HG03457 (cell line): ENCODE data around the gene PRKRIP1.
"Not testable (repeated sequence)": the region's sequence is repeated elsewhere in the genome, so short reads cannot be mapped to it uniquely, and the experiment has no call there.

ENCODE experiments used
- ATAC-seq: cut with Tn5 transposase; IDR thresholded peaks from one replicate; pipeline ENCODE4 v1.9.1; 2021; ENCODE audit warnings: moderate number of reproducible peaks; ENCODE audit not compliant: unreplicated experiment

Gene PRKRIP1, protein sequence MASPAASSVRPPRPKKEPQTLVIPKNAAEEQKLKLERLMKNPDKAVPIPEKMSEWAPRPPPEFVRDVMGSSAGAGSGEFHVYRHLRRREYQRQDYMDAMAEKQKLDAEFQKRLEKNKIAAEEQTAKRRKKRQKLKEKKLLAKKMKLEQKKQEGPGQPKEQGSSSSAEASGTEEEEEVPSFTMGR

DNA sequence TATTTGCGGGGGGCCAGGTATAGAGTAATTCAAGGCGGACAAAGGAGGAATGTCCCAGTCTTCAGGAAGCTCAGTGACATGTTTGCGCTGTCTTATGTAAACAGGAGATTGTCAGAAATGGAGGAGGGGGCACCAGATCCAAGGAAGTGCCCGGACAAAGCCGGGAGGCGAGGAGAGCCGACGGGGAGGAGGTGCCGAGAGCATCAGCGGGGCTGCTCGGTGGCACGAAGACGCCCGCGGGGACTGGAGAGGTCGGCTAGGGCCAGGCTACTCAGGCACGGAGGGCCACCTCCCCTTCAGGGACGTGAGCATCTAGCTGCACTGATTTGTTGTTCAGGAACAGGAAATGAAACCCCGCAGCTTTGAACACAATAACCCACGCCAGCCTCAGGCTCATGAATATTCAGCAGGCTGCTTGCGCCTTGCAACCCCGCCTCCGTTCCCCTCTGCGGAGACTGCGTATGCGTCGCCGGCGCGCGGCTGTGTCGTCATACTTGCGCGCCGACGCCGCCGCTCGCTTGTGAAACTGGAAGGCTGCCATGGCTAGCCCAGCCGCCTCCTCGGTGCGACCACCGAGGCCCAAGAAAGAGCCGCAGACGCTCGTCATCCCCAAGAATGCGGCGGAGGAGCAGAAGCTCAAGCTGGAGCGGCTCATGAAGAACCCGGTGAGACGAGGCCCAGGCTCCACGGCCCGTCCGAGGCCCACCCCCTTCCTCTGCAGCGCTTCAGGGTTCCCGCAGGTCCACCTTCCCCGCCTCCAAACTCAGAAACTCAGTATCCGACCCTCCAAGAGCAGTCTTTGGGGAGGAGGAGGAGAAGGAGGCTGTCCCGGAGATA lies at the start of gene PRKRIP1:
PRKRIP1 (plus strand) TSS at position 491 of the 837 bp plus-strand sequence; CDS start at position 540, 49 bp downstream.
- ATAC-seq, result peak; percentile 95

DNA sequence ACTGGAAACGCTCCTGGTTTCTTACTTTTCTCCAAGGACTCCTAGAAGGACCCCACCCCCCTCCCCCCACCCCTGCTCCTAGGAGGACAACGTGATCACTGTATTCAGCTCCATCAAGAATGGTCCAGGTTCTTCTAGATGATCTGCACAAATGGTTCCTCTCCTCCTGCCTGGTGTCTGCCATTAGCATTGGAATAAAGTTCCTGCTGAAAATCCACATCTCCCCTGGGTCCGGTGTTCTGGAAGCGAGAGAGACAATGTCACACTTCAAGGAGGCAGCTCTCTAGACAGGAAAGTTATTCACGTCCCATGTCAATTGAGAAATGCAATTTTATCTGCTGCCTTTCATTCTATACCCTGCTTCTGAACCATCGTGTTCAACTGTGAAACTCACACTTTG lies 49.2 kb upstream of the PRKRIP1 start:
- ATAC-seq, result not testable (repeated sequence)

DNA sequence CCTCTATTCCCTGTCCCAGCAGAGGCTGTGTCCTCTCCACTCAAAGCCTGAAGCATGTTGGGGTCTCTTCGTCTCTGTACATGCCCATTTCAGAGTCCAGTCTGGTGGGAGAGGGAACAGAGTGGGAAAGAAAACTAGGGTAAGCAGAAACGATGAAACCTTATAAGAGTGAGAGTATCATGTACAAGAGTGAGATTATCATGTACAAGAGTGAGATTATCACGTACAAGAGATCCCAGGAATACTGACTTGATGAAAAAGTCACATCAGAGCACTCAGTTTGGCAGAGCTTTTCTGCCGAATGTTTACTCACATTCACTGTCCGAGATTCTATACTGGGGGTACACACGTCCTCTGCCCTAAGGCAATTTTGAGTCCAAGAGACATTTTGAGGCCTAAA lies 39.8 kb upstream of the PRKRIP1 start, which contains the start of gene SPDYE6:
SPDYE6 (minus strand) TSS at position 101 of the 400 bp plus-strand sequence. CDS start 421 bp downstream, outside the sequence.
- ATAC-seq, result not testable (repeated sequence)

DNA sequence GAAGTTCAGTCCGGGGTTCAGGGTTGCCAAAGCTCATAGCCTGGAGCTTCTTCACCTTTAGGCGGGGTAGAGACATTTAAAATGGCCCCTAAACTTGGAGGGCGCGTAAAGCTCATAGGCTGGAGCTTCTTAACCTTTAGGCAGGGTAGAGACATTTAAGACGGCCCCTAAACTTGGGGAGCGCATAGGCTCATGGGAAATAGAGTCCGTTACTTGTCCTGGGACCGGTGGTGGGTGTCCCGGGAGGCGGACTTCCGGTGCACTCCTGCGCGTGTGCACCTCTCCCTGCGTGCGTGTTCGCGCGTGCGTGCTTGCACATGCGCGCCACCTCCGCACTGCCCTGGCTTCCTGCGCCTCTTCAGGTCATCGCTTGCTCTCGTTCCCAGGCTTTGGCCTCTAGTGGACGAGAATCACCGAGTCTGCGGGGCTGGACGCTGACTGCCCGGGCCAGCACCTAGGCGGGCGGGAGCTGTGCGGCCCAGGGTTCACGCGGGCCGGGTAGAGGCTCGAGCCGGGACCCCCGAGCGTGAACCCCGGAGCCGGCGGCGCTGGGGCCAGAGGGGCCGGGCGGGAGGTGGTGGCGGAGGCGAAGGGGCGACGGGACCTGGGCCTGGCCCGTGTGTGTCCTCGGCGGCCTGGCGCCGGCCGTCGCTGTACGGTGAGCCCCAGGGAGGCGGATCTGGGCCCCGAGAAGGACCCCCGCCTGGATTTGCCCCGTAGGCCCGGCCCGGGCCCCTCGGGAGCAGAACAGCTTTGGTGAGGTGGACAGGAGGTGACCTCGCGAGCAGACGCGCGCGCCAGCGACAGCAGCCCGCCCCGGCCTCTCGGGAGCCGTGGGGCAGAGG lies 32.4 kb upstream of the PRKRIP1 start:
- ATAC-seq, result peak; percentile 98

DNA sequence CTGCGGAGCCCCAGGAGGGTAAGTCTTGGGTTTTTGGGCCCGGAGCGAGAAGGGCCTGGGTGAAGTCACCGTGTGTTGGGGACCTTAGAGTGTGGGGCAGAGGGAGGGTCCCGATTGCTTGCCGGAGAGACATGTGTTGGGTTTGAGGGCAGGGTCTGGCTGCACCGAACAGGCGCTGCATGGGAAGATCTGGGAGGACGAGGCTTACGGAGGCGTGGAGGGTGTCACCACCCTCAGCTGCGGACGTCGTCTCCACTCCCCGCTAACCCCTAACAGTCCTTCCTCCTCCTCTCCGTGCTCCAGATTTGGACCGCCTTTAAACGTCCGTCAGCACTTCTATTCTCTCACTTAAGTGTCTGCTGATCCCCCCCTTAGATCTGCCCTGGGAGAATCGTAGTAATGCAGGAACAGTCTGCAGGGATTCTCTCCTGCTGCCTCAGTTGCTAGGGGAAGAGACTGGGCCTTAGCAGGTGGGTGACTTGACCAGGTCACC lies 31.7 kb upstream of the PRKRIP1 start:
- ATAC-seq, result not testable (repeated sequence)

DNA sequence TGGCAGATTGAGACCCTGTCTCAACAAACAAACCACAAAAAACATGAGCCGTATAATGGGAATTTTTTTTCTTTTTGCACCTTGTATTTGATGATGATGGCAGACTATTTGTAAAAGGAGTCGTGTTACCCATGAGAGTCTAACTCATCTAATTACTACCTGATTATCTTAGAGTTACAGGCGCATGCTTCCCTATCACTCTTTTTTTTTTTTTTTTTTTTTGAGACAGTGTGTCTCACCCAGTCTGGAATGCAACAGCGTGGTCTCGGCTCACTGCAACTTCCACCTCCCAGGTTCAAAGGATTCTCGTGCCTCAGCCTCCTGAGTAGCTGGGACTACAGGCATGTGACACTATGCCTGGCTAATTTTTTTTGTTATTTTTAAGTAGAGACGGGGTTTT lies 30.8 kb upstream of the PRKRIP1 start:
- ATAC-seq, result not testable (repeated sequence)

DNA sequence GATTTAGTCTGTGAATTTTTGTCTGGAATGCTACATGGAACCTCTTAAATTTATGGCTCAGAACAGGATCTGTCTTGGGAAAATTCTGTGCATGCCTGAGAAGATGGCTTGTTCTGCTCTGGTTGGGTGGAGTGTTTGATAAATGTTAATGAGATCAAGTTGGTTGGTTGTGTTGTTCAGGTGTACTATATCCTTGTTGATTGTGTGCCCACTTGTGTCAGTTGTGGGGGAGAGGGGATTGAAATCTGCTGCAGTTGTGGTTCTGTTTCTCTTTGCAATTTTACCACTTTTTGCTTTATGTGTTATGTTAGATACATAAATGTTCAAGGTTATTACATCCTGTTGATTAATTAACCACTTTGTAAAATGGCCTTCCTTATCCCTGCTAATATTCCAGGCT lies 26.1 kb upstream of the PRKRIP1 start:
- ATAC-seq, result not testable (repeated sequence)

DNA sequence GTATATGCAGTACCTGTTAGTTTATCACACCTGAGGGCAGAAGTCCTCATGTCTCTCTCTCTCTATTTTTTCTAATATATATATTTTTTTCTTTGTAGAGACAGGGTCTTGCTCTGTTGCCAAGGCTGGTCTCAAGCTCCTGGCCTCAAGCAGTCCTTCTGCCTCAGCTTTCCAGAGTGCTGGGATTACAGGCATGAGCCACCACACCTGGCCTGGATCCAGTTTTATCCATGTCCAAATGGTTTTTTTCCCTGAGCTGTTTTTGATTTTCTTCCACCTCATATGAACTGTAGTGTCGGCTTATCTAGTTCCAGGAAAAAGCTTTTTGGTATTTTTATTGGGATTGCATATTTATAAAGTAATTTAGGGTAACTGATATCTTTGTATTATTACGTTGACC lies 23.4 kb upstream of the PRKRIP1 start:
- not testable (repeated sequence) for ATAC-seq

DNA sequence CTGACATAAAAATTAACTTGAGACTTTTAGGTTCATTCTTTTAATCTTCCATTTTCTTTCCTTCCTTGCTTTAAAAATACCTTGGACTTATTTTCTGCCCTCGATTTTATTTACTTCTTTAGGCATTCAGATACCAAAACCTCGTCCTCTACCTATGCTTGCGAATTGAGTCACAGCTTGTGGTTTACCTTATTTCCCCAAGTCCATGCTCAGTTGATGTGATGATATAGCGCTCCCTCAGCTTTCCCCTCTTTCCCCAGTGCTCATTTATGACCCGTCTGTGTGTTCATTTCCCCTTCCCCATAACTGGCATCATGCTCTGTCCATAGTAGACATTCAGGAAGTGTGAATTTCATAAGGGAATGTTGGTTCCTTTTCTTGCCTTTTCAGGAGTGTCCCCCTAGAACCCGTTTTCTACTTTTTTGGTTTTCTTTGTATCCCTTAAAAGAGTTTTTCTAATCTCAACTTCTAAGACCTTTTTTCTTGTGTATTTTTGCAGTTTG lies 19.1 kb upstream of the PRKRIP1 start:
- no peak for ATAC-seq

DNA sequence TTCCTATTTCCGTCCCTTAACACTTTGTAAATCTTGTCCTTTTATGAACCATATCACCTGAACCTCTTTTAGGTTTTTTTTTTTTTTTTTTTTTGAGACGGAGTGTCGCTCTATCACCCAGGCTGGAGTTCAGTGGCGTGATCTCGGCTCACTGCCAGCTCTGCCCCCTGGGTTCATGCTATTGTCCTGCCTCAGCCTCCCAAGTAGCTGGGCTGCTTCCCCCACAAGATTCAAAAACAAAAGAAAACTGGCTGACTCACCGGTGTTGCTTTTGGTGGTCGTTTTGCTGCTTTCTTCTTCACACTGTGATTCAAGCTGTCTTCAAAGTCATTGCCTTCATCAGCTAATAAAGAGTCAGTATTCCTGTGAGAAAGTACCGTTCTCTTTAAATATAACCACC lies 15.3 kb upstream of the PRKRIP1 start:
- ATAC-seq, result not testable (repeated sequence)

DNA sequence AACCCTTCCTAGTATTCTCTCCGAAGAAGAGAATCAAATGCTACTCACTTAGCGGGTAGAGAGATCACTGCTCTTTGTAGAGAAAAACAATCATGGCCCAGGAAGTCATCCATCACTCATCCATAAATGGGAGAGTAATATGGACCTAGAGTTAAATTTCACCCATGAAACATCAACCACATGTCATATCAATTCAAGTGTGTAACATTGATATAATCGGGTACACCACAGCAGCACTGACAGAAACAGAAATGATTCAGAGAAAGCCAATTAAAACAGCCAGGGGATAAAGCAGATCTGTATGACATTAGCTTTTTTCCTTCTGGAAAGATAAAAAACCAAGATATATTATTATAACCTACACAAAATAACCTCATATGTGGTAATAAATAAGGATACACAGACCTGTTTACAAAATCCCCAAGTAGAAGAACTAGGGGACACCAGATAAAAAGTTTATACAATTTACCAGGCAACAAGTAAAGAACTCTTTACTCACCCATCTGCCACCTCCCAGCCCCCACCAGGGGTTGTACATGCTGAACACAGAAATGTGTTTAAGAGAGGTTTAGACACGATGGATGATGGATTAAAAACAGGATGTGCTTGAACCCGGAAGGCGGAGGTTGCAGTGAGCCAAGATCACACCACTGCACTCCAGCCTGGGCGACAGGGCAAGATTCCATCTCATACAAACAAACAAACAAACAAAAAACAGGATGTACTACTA lies 14.3 kb upstream of the PRKRIP1 start:
- not testable (repeated sequence) for ATAC-seq

DNA sequence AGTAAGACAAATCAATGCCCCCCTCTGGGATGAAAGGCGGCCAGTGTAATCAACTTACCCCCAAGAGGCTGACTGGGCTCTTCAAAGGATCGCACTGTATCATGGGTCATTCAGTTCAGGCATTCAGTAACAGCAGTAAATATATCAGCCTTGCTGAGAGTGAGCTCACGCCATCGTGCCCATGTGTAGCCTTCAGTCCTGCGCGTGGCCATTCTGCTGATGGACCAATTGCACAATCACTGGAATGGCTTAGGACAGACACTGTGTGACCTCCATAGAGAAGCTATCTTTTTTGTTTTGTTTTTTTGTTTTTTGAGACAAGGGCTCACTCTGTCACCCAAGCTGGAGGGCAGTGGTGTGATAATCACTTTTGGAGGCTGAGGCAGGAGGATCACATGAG lies 9.1 kb upstream of the PRKRIP1 start:
- no peak for ATAC-seq

DNA sequence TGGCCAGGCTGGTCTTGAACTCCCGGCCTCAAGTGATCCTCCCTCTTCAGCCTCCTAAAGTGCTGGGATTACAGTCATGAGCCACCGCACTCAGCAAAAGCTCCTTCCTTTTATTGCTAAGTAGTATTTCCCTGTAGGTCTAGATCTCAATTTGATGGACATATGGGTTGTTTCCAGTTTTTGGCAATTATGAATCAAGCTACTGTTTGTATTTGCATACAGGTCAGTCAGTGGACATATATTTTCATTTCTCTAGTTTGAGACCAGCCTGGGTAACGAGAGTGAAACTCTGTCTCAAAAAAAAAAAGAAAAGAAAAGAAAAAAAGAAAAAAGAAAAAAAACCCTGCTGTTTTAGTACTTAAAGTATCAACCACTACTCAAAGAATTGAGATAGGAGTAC lies 6.4 kb upstream of the PRKRIP1 start:
- no peak for ATAC-seq

DNA sequence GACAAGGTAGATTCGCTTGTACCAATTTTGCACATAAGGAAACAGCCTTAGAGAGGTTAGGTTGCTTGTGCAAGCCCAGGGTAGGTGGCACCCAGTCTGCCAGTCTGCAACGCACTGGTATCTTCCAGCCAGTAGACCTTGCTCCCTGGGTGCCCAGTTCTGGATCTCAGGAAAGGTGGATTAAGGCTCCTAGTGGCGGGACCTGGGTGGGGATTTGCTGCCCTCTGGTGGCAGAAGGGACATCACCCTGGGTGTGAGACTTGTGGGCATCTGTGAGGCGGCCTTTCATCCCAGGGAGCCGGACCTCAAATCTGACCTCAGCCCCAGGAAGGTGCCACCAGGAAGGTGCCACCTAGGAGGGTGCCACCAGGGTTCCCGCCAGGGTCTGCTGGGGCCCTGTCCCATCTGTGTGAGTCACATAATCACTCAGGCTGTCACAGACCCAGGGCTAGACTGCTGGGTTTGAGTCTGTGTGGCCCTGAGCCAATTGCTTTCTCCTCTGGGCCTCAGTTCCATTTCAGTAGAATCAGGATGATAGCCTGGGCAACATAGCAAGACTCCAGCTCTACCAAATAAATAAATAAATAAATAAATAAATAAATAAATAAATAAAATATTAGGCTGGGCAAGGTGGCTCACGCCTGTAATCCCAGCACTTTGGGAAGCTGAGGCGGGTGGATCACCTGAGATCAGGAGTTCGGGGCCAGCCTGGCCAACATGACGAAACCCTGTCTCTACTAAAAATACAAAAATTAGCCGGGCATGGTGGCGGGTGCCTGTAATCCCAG lies 5.3 kb upstream of the PRKRIP1 start:
- ATAC-seq, result no peak

DNA sequence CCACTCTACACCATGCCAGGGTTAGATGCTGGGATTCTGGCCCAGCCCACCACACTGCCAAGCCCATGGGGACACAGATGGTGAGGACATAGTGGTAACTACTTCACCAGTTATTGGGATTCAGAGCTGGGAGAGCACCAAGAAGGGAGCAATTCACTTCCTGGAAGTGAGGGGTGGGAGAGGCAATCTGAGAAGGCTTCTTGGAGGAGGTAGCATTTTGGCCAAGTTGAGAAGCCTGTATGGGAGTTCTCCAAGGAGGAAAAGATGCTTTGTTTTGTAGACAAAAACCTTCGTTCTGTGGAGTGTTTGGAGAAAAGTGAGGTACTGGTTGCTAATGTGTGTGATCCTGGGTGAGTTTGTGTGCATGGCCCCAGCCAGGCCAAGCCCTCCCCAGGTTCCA lies 3.8 kb upstream of the PRKRIP1 start:
- ATAC-seq, result no peak

DNA sequence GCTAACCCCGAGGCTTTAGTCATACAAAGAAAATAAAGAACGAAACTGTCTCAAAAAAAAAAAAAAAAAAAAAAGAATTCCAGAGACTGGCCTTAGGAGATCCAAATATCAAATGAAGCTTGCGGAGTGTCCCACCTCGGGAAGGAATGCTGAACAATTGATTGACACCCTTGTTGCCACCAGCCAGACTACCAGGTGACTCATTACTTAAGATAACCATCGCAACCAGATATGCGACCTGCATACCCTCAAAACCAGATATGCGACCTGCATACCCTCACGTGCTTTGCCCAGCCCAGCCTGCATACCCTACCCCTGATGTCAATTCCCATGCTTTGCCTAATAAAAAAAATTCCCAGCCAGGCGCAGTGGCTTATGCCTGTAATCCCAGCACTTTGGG lies 2.7 kb upstream of the PRKRIP1 start:
- no peak for ATAC-seq

DNA sequence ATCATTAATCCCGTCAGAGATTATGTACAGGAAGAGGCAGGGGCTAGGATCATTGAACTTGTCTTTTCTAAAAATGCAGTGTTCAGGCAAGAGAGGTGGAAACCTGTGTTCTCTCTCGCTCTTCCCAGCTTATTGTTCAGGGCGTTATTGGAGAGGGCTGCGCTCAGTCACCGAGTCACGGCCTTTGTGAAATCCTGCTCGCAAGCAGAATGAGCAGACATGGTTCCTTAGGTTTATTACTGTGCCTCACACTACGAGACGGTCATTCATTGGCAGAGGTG lies 631 bp upstream of the PRKRIP1 start:
- no peak for ATAC-seq

DNA sequence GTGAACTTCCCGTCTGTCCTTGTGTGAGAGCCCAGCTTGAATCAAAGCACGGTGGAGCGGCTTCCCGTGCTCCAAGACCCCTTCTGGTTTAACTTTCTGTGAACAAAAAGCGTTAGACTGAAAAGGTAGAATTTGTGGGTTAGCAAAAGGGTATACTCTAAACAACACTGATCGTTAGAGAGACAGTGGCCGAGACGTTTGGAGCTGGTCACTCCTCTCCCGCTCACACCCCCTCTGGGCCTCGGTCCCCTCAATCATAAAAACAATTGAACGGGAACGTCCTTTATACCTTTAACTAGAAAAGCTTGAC lies 502 bp downstream of the PRKRIP1 start:
- peak; percentile 11 for ATAC-seq

DNA sequence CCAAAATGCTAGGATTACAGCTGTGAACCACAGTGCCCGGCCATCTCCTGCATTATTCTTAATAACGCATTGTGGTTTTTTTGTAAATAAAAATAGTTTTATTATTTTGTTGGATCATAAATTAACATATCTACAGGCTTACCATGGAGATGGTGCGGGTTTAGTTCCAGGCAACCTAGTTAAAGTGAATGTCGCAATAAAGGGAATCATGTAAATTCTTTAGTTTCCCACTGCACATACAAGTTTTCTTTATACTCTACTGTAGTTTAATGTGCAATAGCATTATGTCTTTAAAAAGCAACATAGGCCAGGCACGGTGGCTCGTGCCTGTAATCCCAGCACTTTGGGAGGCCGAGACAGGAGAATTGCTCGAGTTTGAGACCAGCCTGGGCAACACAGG lies 2.4 kb downstream of the PRKRIP1 start:
- no peak for ATAC-seq

DNA sequence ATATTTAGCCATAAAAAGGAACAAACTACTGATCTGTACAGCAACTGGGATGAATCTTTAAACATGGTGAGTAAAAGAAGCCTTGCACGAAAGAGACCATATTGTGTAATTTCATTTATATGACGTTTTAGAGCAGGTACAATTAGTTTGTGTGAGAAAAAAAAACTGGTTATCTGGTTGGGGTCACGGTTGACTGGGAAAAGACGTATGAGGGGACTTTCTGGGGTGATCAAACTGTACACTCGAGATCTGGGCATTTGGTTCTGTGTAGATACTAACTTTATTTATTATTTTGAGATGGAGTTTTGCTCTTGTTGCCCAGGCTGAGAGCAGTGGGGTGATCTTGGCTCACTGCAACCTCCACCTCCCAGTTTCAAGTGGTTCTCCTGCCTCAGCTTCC lies 4.2 kb downstream of the PRKRIP1 start:
- ATAC-seq, result no peak
